Keratinocyte (primary cell): ENCODE results near the gene ETFRF1. TPM values are rescaled to one million over a fixed set of nuclear protein-coding genes. Genes with fewer than 3 reads are reported as not detected.

Source experiments
- DNase-seq: peaks from one replicate; pipeline ENCODE4 v3.0.0-alpha.2; 2011; ENCODE audit warnings: low read depth, missing footprints, low spot score
- FAIRE-seq: peaks from 2 replicates; lab custom pipeline; 2011; peaks lifted over from hg19 to GRCh38; lab: Jason Lieb, UNC
- H2AFZ ChIP-seq: 2 replicates; pipeline ENCODE4 v1.6.0; 2012; ENCODE audit warnings: low read length, control low read depth, inconsistent platforms; ENCODE audit not compliant: control insufficient read depth
- H3K27ac ChIP-seq: 2 replicates; pipeline ENCODE4 v1.5.1; 2011; ENCODE audit warnings: low read length; ENCODE audit not compliant: control insufficient read depth, insufficient read depth
- H3K27me3 ChIP-seq: 3 replicates; pipeline ENCODE4 v1.6.0; 2011; ENCODE audit warnings: low read length; ENCODE audit not compliant: control insufficient read depth, insufficient read depth; ENCODE audit errors: extremely low read depth
- H3K36me3 ChIP-seq, 2 experiments: 2 replicates in 1 of 2; 3 replicates in 1 of 2; pipeline ENCODE4 v1.5.1; 2011; ENCODE audit warnings: low read length in 2 of 2, mild to moderate bottlenecking in 1 of 2; ENCODE audit not compliant: control insufficient read depth in 2 of 2, insufficient read depth in 2 of 2; ENCODE audit errors: extremely low read depth in 1 of 2
- H3K4me1 ChIP-seq: 3 replicates; pipeline ENCODE4 v1.5.1; 2011; ENCODE audit warnings: low read length; ENCODE audit not compliant: control insufficient read depth, insufficient read depth; ENCODE audit errors: extremely low read depth
- H3K4me2 ChIP-seq: 3 replicates; pipeline ENCODE4 v1.6.0; 2011; ENCODE audit warnings: low read depth, low read length; ENCODE audit not compliant: control insufficient read depth, insufficient read depth; ENCODE audit errors: extremely low read depth
- H3K4me3 ChIP-seq, 3 experiments: fragments of 200-600 bp in 1 of 3; sonication (generic) in 1 of 3; 2 replicates in 2 of 3; 3 replicates in 1 of 3; pipeline ENCODE4 v1.5.1; 2011 to 2016; ENCODE audit warnings: low read length in 3 of 3, mild to moderate bottlenecking in 3 of 3, control low read depth in 2 of 3, inconsistent platforms in 1 of 3, low read depth in 1 of 3, mixed read lengths in 1 of 3, mixed run types in 1 of 3, moderate library complexity in 1 of 3; ENCODE audit not compliant: control insufficient read depth in 2 of 3, insufficient read depth in 2 of 3; ENCODE audit errors: extremely low read depth in 1 of 3
- H3K79me2 ChIP-seq: 2 replicates; pipeline ENCODE4 v1.6.0; 2012; ENCODE audit warnings: low read length; ENCODE audit not compliant: control insufficient read depth, insufficient read depth
- H3K9ac ChIP-seq: 3 replicates; pipeline ENCODE4 v1.6.0; 2011; ENCODE audit warnings: low read length; ENCODE audit not compliant: control insufficient read depth, insufficient read depth; ENCODE audit errors: extremely low read depth
- H3K9me1 ChIP-seq: 3 replicates; pipeline ENCODE4 v1.6.0; 2011; ENCODE audit warnings: low read length; ENCODE audit not compliant: control insufficient read depth, insufficient read depth; ENCODE audit errors: extremely low read depth
- H3K9me3 ChIP-seq: 2 replicates; pipeline ENCODE4 v1.5.1; 2012; ENCODE audit warnings: low read depth, low read length; ENCODE audit not compliant: control insufficient read depth
- H4K20me1 ChIP-seq: 3 replicates; pipeline ENCODE4 v1.6.0; 2011; ENCODE audit warnings: low read length; ENCODE audit not compliant: control insufficient read depth, insufficient read depth; ENCODE audit errors: extremely low read depth
- EZH2 ChIP-seq: IDR thresholded peaks from one replicate; pipeline ENCODE4 v1.6.1; 2012; ENCODE audit warnings: inconsistent platforms, mild to moderate bottlenecking, low read length, moderate library complexity
- dilution Hi-C: fragments of 300-500 bp; cut with MboI; formaldehyde crosslinking; loops from one replicate; pipeline ENCODE4 v1.7.0; 2020; ENCODE audit warnings: low sequenced_read_pairs; ENCODE audit not compliant: extremely low pct_ligation_motif_present
- polyA plus RNA-seq, 5 experiments: library from polyadenylated mRNA; depleted of rRNA in 3 of 5; stranded (reverse) in 3 of 5; stranded (forward) in 1 of 5; unstranded in 1 of 5; fragments of >200 nt; gene quantifications; 1 replicate in 1 of 5; 2 replicates in 3 of 5; 3 replicates in 1 of 5; pipeline versions ENCODE4 v1.2.1 to v1.2.3, GENCODE V29; 2011 to 2012; ENCODE audit warnings: missing spikeins in 2 of 5, low read depth in 1 of 5, low replicate concordance in 1 of 5
- TF ChIP-seq, protein P1 (sequence below), 3 experiments: IDR thresholded peaks in 1 of 3; conservative IDR thresholded peaks in 1 of 3; optimal IDR thresholded peaks in 1 of 3; 2 replicates in 2 of 3; 3 replicates in 1 of 3; pipeline versions ENCODE3 to v1.5.1; 2011; ENCODE audit warnings: low read length in 3 of 3, mild to moderate bottlenecking in 3 of 3, moderate library complexity in 2 of 3, control low read depth in 1 of 3, inconsistent platforms in 1 of 3; ENCODE audit not compliant: insufficient read depth in 2 of 3; ENCODE audit errors: extremely low read depth in 1 of 3

ETFRF1 gene
- polyA plus RNA-seq, 1 donor (not counting 4 experiments of a cell fraction or from before 2014, with no cell fraction given), result 13.6 TPM

DNA sequence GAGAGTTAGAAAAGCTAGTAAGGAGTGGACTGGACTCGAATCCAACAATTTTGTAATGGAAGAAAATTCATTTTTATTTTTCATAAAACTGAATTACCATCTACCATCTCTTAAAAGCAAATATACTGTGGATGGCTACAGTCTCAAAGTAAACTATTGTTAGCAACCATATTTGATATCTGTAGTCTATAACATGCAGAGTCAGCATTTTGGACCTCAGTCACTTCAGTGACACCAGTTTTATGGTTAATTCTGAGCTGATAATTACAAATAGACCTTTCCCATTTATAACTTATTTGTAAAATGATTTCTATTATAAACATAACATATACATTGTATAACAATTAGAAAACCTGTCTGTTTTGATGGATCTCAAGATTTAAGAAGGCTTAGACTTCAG lies 53.7 kb downstream of the ETFRF1 start:
- no peak overlapping the region for H3K27ac ChIP-seq
- no peaks in the 10 kb centered on the region for H3K9me3 ChIP-seq
- FAIRE-seq (no peak), DNase-seq (no peak)
- peaks cover 4% of the 10 kb centered on the region for H3K4me1 ChIP-seq
- H3K36me3 ChIP-seq, result peaks cover 1 to 3% of the 10 kb centered on the region in 2 experiments
- TF ChIP-seq EZH2, result no peak
- TF ChIP-seq, protein P1, sequence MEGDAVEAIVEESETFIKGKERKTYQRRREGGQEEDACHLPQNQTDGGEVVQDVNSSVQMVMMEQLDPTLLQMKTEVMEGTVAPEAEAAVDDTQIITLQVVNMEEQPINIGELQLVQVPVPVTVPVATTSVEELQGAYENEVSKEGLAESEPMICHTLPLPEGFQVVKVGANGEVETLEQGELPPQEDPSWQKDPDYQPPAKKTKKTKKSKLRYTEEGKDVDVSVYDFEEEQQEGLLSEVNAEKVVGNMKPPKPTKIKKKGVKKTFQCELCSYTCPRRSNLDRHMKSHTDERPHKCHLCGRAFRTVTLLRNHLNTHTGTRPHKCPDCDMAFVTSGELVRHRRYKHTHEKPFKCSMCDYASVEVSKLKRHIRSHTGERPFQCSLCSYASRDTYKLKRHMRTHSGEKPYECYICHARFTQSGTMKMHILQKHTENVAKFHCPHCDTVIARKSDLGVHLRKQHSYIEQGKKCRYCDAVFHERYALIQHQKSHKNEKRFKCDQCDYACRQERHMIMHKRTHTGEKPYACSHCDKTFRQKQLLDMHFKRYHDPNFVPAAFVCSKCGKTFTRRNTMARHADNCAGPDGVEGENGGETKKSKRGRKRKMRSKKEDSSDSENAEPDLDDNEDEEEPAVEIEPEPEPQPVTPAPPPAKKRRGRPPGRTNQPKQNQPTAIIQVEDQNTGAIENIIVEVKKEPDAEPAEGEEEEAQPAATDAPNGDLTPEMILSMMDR (optimal IDR thresholded peaks at IDR 0.05 in 1 of 3, IDR thresholded peaks at IDR 0.05 in 1 of 3, conservative IDR thresholded peaks at IDR 0.05 in 1 of 3; ENCODE audit: extremely low read depth in 1 of 3, insufficient read depth in 2 of 3, low read length in 3 of 3), result no peak
- H2AFZ ChIP-seq, result no peak overlapping the region
- no peaks in the 10 kb centered on the region for H3K27me3 ChIP-seq
- H3K79me2 ChIP-seq, result peaks cover 55% of the 10 kb centered on the region
- no peak overlapping the region for H3K4me3 ChIP-seq
- H3K4me2 ChIP-seq, result no peak overlapping the region
- no peaks in the 10 kb centered on the region for H4K20me1 ChIP-seq
- dilution Hi-C loops, result no loop called here
- no peaks in the 10 kb centered on the region for H3K9me1 ChIP-seq
- H3K9ac ChIP-seq, result no peak overlapping the region

DNA sequence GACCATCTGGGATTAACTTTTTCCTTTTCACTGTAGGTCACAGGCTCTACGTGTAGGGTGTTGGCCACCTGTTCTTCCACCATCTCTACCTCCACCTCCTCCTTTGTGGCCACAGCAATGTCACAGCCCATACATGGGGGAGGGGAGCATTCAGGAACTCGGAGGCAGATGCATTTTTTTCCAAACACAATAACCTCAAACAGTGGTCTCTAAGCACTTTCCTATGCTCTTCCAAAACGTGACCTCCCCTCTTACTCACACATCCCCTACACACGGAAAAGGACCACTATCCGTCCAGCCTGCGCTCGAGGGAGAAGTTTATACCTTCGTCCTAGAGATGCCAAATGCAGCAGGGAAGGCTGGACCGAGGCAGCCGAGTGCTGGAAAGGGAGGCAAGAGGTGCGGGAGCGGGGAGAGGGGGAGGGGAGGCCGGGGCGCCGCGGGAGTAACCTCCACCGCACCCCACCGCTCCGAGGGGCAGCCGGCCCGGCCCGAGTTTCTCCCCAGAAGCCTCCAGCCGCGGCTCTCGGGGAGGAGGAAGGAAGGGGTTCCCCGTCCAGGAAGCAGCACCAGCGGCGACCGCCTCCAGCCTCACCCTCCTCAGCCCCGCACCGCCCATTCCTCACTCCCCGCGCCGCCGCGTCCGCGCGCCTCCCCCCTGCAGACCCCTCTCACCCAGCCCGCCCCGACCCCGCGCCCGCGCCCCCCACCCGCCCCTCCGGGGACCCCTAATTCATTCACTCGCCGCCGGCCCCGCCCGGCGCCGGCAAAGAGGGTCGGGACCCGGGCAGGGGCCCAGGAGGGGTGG lies 55.1 kb downstream of the ETFRF1 start:
- H3K27ac ChIP-seq, result peak overlapping the region; percentile 71
- TF ChIP-seq, protein P1 (optimal IDR thresholded peaks at IDR 0.05 in 1 of 3, IDR thresholded peaks at IDR 0.05 in 1 of 3, conservative IDR thresholded peaks at IDR 0.05 in 1 of 3; ENCODE audit: extremely low read depth in 1 of 3, insufficient read depth in 2 of 3, low read length in 3 of 3), result no peak
- no peak for TF ChIP-seq EZH2
- no peak for FAIRE-seq
- H3K9me3 ChIP-seq, result no peaks in the 10 kb centered on the region
- H3K27me3 ChIP-seq, result no peaks in the 10 kb centered on the region
- dilution Hi-C loops, result no loop called here
- peak overlapping the region; percentile 93 for H3K4me2 ChIP-seq
- H3K36me3 ChIP-seq, result peaks cover under 1 to 1% of the 10 kb centered on the region in 2 experiments
- H3K4me3 ChIP-seq, result peak overlapping the region; percentile 76 to 90 (median 90)
- H3K79me2 ChIP-seq, result peaks cover 46% of the 10 kb centered on the region
- H2AFZ ChIP-seq, result peak overlapping the region; percentile 74
- no peaks in the 10 kb centered on the region for H4K20me1 ChIP-seq
- peak overlapping the region; percentile 84 for H3K9ac ChIP-seq
- peaks cover 4% of the 10 kb centered on the region for H3K4me1 ChIP-seq
- no peaks in the 10 kb centered on the region for H3K9me1 ChIP-seq
- no peak for DNase-seq
